Measurements from ENCODE around the gene DHODH. TPM values are rescaled to one million over a fixed set of nuclear protein-coding genes. Genes with fewer than 3 reads are reported as not detected.
"Not testable (repeated sequence)": the region's sequence is repeated elsewhere in the genome, so short reads cannot be mapped to it uniquely, and the experiment has no call there.

Gene DHODH
- total RNA-seq, 1 donor from 2014 or later = 4.2 TPM

GRCh38 chr16:71985262-71985974, 23.1 kb upstream of the DHODH start:
- intact Hi-C loops (cut with DNase I) = no loop called here
- no peaks in the 10 kb centered on the region for H3K36me3 ChIP-seq

GRCh38 chr16:71986131-71986530, 22.4 kb upstream of the DHODH start:
- H3K4me1 ChIP-seq = no peaks in the 10 kb centered on the region
- H3K27ac ChIP-seq = no peak overlapping the region
- no peak for DNase-seq (ENCODE audit: extremely low spot score in 2 of 2)
- no peak for TF ChIP-seq CTCF (IDR thresholded peaks at IDR 0.05)
- TF ChIP-seq POLR2AphosphoS5 (IDR thresholded peaks at IDR 0.05; ENCODE audit: insufficient read depth in 1 of 2, low read depth in 1 of 2) = no peak
- no peak for TF ChIP-seq POLR2A (IDR thresholded peaks at IDR 0.05)
- H3K4me3 ChIP-seq = no peak overlapping the region
- H3K9me3 ChIP-seq = no peaks in the 10 kb centered on the region
- no peaks in the 10 kb centered on the region for H3K36me3 ChIP-seq
- H3K27me3 ChIP-seq = no peaks in the 10 kb centered on the region
- intact Hi-C loops (cut with DNase I) = no loop called here

More at GRCh38 chr16:71985262-71985974, 23.1 kb upstream of the DHODH start:
- no peaks in the 10 kb centered on the region for H3K27me3 ChIP-seq
- TF ChIP-seq CTCF (IDR thresholded peaks at IDR 0.05) (no peak), POLR2A (IDR thresholded peaks at IDR 0.05) (no peak), POLR2AphosphoS5 (IDR thresholded peaks at IDR 0.05; ENCODE audit: insufficient read depth in 1 of 2, low read depth in 1 of 2) (no peak)
- H3K4me1 ChIP-seq = no peaks in the 10 kb centered on the region
- no peak for DNase-seq (ENCODE audit: extremely low spot score in 2 of 2)
- H3K27ac ChIP-seq = no peak overlapping the region
- H3K4me3 ChIP-seq = no peak overlapping the region
- no peaks in the 10 kb centered on the region for H3K9me3 ChIP-seq

GRCh38 chr16:71995038-71995437, 13.5 kb upstream of the DHODH start:
- DNase-seq (ENCODE audit: extremely low spot score in 2 of 2) = no peak
- Histone ChIP-seq H3K4me1 (no peaks in the 10 kb centered on the region), H3K9me3 (no peaks in the 10 kb centered on the region), H3K4me3 (no peak overlapping the region), H3K27ac (no peak overlapping the region), H3K27me3 (no peaks in the 10 kb centered on the region), H3K36me3 (no peaks in the 10 kb centered on the region)
- intact Hi-C loops (cut with DNase I) = no loop called here
- no peak for TF ChIP-seq POLR2AphosphoS5 (IDR thresholded peaks at IDR 0.05; ENCODE audit: insufficient read depth in 1 of 2, low read depth in 1 of 2)
- no peak for TF ChIP-seq CTCF (IDR thresholded peaks at IDR 0.05)
- no peak for TF ChIP-seq POLR2A (IDR thresholded peaks at IDR 0.05)

- intact Hi-C loops (cut with DNase I); DNase-seq (ENCODE audit: extremely low spot score in 2 of 2): not testable (repeated sequence)
Measured at GRCh38 chr16:71997578-71997977, 11.0 kb upstream of the DHODH start.

GRCh38 chr16:72001180-72001874, 7.2 kb upstream of the DHODH start:
- no peaks in the 10 kb centered on the region for H3K9me3 ChIP-seq
- no peak for DNase-seq (ENCODE audit: extremely low spot score in 2 of 2)
- no peaks in the 10 kb centered on the region for H3K4me1 ChIP-seq
- no peaks in the 10 kb centered on the region for H3K36me3 ChIP-seq
- no peak overlapping the region for H3K4me3 ChIP-seq
- TF ChIP-seq CTCF (IDR thresholded peaks at IDR 0.05) (no peak), POLR2AphosphoS5 (IDR thresholded peaks at IDR 0.05; ENCODE audit: insufficient read depth in 1 of 2, low read depth in 1 of 2) (no peak), POLR2A (IDR thresholded peaks at IDR 0.05) (no peak)
- H3K27ac ChIP-seq = no peak overlapping the region
- H3K27me3 ChIP-seq = no peaks in the 10 kb centered on the region
- intact Hi-C loops (cut with DNase I) = no loop called here

More at GRCh38 chr16:71997578-71997977, 11.0 kb upstream of the DHODH start:
- H3K36me3 ChIP-seq, H3K4me3 ChIP-seq, H3K27ac ChIP-seq, H3K4me1 ChIP-seq, H3K9me3 ChIP-seq, H3K27me3 ChIP-seq: not testable (repeated sequence)

Data from vagina (tissue), 2 donors.